Nucleus accumbens (tissue), 56 donors: ENCODE measurements around the gene ARL5A.
A peak's percentile ranks its signal among the peaks of the same experiment; 100 is the strongest.

Source experiments
- DNase-seq, 56 donors: peaks; one replicate each; lab custom pipeline; 2025; lab: John Stamatoyannopoulos, UW

The ARL5A gene

GRCh38 chr2:151771599-151772358 is 56.4 kb downstream of the ARL5A start:
- DNase-seq: peak in 2 of 56 donors; percentile 4

- no peak for DNase-seq
These were observed 57.2 kb downstream of the ARL5A start for GRCh38 chr2:151770995-151771394.

- DNase-seq: no peak
These were observed 58.6 kb downstream of the ARL5A start for GRCh38 chr2:151769606-151770005.

GRCh38 chr2:151767536-151767935 is 60.7 kb downstream of the ARL5A start:
- DNase-seq: no peak

GRCh38 chr2:151766437-151767153 is 61.6 kb downstream of the ARL5A start:
- no peak for DNase-seq

- DNase-seq: no peak
These were observed 62.3 kb downstream of the ARL5A start for GRCh38 chr2:151765760-151766410.

GRCh38 chr2:151762694-151763093 is 65.5 kb downstream of the ARL5A start:
- no peak for DNase-seq

GRCh38 chr2:151761687-151762086 is 66.5 kb downstream of the ARL5A start:
- no peak for DNase-seq

GRCh38 chr2:151761193-151761592 is 67.0 kb downstream of the ARL5A start:
- no peak for DNase-seq

GRCh38 chr2:151760139-151760650 is 68.0 kb downstream of the ARL5A start:
- DNase-seq: no peak

- DNase-seq: no peak
These were observed 69.5 kb downstream of the ARL5A start for GRCh38 chr2:151758744-151759143.

- no peak for DNase-seq
These were observed 70.4 kb downstream of the ARL5A start for GRCh38 chr2:151757861-151758260.

- DNase-seq: no peak
These were observed 71.4 kb downstream of the ARL5A start for GRCh38 chr2:151756820-151757219.

GRCh38 chr2:151754253-151754897 is 73.8 kb downstream of the ARL5A start:
- DNase-seq: no peak

- DNase-seq: no peak
These were observed 74.7 kb downstream of the ARL5A start for GRCh38 chr2:151753540-151753939.
